ENCODE measurements around the gene FSHR.

The FSHR gene, protein sequence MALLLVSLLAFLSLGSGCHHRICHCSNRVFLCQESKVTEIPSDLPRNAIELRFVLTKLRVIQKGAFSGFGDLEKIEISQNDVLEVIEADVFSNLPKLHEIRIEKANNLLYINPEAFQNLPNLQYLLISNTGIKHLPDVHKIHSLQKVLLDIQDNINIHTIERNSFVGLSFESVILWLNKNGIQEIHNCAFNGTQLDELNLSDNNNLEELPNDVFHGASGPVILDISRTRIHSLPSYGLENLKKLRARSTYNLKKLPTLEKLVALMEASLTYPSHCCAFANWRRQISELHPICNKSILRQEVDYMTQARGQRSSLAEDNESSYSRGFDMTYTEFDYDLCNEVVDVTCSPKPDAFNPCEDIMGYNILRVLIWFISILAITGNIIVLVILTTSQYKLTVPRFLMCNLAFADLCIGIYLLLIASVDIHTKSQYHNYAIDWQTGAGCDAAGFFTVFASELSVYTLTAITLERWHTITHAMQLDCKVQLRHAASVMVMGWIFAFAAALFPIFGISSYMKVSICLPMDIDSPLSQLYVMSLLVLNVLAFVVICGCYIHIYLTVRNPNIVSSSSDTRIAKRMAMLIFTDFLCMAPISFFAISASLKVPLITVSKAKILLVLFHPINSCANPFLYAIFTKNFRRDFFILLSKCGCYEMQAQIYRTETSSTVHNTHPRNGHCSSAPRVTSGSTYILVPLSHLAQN

DNA sequence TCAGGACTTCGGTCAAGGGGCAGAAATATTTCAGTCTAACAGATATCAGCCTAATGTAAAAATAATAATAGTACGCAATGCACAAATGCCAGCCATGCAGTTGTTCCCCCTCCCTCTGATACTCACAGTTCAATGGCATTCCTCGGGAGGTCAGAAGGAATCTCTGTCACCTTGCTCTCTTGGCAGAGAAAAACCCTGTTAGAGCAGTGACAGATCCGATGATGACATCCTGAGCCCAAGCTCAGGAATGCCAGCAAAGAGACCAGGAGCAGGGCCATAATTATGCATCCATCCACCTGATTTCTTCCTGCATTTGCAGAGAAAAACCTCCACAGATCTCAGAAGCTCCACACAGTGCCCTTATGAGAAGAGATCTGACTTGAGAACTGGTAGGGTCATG is at the start of gene FSHR:
Gene FSHR (minus strand): TSS at position 376 of the 400 bp plus-strand sequence. CDS start 98 bp downstream, at position 278.
- no peaks in the 10 kb centered on the region for H3K79me2 ChIP-seq (ENCODE audit: low read length)
- H3K4me2 ChIP-seq (ENCODE audit: low read depth, low read length), result no peak within 1 kb of the TSS
- no peak for DNase-seq
- no peaks in the 10 kb centered on the region for H3K9me3 ChIP-seq (replicated peaks; ENCODE audit: insufficient read depth, low read length)
- H3K36me3 ChIP-seq (replicated peaks; ENCODE audit: insufficient read depth, low read length), result no peaks in the 10 kb centered on the region
- H4K20me1 ChIP-seq (ENCODE audit: insufficient read depth, low read length), result no peaks in the 10 kb centered on the region
- H3K4me1 ChIP-seq (ENCODE audit: low read length), result no peaks in the 10 kb centered on the region
- no peak for TF ChIP-seq CTCF (IDR thresholded peaks at IDR 0.05; ENCODE audit: low read length)
- TF ChIP-seq EZH2phosphoT487 (IDR thresholded peaks at IDR 0.05; ENCODE audit: low read length), result no peak
- TF ChIP-seq EZH2 (optimal IDR thresholded peaks at IDR 0.05; ENCODE audit: low read depth, low read length), result no peak
- H3K27me3 ChIP-seq (replicated peaks; ENCODE audit: insufficient read depth, low read length), result no peaks in the 10 kb centered on the region
- H3K9ac ChIP-seq (ENCODE audit: low read length), result no peak within 1 kb of the TSS
- H3K4me3 ChIP-seq (ENCODE audit: low read length), result no peak within 1 kb of the TSS
- no peaks in the 10 kb centered on the region for H3K9me2 ChIP-seq (replicated peaks; ENCODE audit: insufficient read depth, low read length)
- no peak within 1 kb of the TSS for H2AFZ ChIP-seq (ENCODE audit: low read length)
- no peak within 1 kb of the TSS for H3K27ac ChIP-seq (ENCODE audit: low read length)
- no peaks in the 10 kb centered on the region for H3F3A ChIP-seq (ENCODE audit: insufficient read depth, low read length)

DNA sequence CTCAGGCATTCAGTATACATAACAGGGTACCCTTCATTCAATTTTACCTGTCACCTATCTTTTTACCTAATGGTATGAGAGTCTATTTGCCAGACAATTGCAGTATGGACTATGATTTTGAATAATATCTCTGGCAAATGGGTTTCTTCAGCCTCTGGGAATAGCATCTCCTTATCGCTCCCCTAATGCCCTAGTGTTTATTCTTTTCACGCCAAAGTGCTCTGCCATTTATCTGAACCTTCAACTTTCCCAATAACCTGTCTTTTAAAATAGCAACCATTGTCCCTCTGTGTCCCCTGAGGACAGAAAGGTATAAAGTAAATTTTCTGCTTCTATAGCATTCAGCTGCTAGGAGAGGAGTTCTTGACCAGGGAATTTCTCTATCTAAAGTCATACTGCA is 45.0 kb upstream of the FSHR start:
- no peak for TF ChIP-seq CTCF (IDR thresholded peaks at IDR 0.05; ENCODE audit: low read length)
- H2AFZ ChIP-seq (ENCODE audit: low read length), result no peak overlapping the region
- H4K20me1 ChIP-seq (ENCODE audit: insufficient read depth, low read length), result no peaks in the 10 kb centered on the region
- H3K4me3 ChIP-seq (ENCODE audit: low read length), result no peak overlapping the region
- H3K4me1 ChIP-seq (ENCODE audit: low read length), result no peaks in the 10 kb centered on the region
- H3K27ac ChIP-seq (ENCODE audit: low read length), result no peak overlapping the region
- H3K4me2 ChIP-seq (ENCODE audit: low read depth, low read length), result no peak overlapping the region
- H3K27me3 ChIP-seq (replicated peaks; ENCODE audit: insufficient read depth, low read length), result no peaks in the 10 kb centered on the region
- H3K36me3 ChIP-seq (replicated peaks; ENCODE audit: insufficient read depth, low read length), result no peaks in the 10 kb centered on the region
- H3F3A ChIP-seq (ENCODE audit: insufficient read depth, low read length), result no peaks in the 10 kb centered on the region
- no peak overlapping the region for H3K9ac ChIP-seq (ENCODE audit: low read length)
- H3K9me3 ChIP-seq (replicated peaks; ENCODE audit: insufficient read depth, low read length), result no peaks in the 10 kb centered on the region
- H3K79me2 ChIP-seq (ENCODE audit: low read length), result no peaks in the 10 kb centered on the region
- DNase-seq, result no peak
- no peaks in the 10 kb centered on the region for H3K9me2 ChIP-seq (replicated peaks; ENCODE audit: insufficient read depth, low read length)

DNA sequence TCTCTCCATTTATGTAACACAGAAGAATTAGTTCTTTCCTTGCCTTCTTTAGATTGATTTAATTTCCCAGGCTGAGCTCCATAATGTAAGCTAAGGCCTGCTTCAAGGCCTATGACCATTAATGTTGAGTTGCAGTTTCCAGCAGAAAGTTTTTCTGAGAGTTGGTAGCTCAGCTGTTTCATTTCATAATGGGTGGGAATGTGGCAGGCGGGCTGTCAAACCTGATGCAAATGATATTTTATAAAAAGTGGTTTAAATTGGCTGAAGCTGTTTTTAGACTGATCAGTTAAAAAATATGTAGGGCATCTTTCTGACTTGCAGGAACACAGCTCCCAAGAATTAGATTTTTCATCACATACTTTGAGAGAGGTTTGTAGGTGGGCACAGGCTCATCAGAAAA is 40.4 kb upstream of the FSHR start:
- TF ChIP-seq EZH2 (optimal IDR thresholded peaks at IDR 0.05; ENCODE audit: low read depth, low read length), result no peak
- no peak for TF ChIP-seq EZH2phosphoT487 (IDR thresholded peaks at IDR 0.05; ENCODE audit: low read length)
- TF ChIP-seq CTCF (IDR thresholded peaks at IDR 0.05; ENCODE audit: low read length), result no peak
- H3K9ac ChIP-seq (ENCODE audit: low read length), result no peak overlapping the region
- H3K9me3 ChIP-seq (replicated peaks; ENCODE audit: insufficient read depth, low read length), result no peaks in the 10 kb centered on the region
- H3K4me3 ChIP-seq (ENCODE audit: low read length), result no peak overlapping the region
- H3F3A ChIP-seq (ENCODE audit: insufficient read depth, low read length), result no peaks in the 10 kb centered on the region
- H3K4me2 ChIP-seq (ENCODE audit: low read depth, low read length), result no peak overlapping the region
- no peaks in the 10 kb centered on the region for H4K20me1 ChIP-seq (ENCODE audit: insufficient read depth, low read length)
- no peaks in the 10 kb centered on the region for H3K4me1 ChIP-seq (ENCODE audit: low read length)
- H3K27me3 ChIP-seq (replicated peaks; ENCODE audit: insufficient read depth, low read length), result no peaks in the 10 kb centered on the region
- no peak overlapping the region for H3K27ac ChIP-seq (ENCODE audit: low read length)
- no peaks in the 10 kb centered on the region for H3K9me2 ChIP-seq (replicated peaks; ENCODE audit: insufficient read depth, low read length)
- no peaks in the 10 kb centered on the region for H3K79me2 ChIP-seq (ENCODE audit: low read length)
- H3K36me3 ChIP-seq (replicated peaks; ENCODE audit: insufficient read depth, low read length), result no peaks in the 10 kb centered on the region
- no peak for DNase-seq
- no peak overlapping the region for H2AFZ ChIP-seq (ENCODE audit: low read length)

All from MM.1S (cell line).